ENCODE data around the gene KSR1. TPM values are rescaled to one million over a fixed set of nuclear protein-coding genes. Genes with fewer than 3 reads are reported as not detected.
"Not testable (repeated sequence)": the region's sequence is repeated elsewhere in the genome, so short reads cannot be mapped to it uniquely, and the experiment has no call there.

Gene KSR1
- total and polyA plus RNA-seq, 4 donors = 19.0 to 75.7 (median 42.6) TPM

DNA sequence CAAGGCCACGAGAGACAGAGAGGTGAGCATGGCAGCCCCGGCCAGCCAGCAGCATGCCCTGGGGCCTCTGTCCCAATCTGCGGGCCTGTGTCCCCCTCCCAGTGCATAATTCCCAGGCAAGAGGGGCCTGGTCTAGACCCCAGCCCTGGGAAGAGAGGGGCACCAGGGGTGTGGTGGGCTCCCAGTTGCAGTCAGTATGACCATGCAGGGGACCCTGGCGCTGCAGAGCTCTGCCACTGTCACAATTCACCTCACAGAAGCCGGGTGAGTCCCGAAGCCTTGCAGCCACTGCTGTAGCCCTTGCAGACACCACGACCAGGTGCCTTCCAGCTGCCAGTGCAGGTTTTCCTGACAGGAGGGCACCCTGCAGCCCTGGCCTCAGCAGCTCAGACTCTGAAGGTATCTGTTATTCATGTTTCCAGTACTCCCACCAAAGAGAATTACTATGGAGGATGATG lies 25.8 kb upstream of the KSR1 start:
- DNase-seq = no peak
- no peaks in the 10 kb centered on the region for H3K27me3 ChIP-seq (ENCODE audit: control insufficient read depth in 1 of 2, insufficient read depth in 2 of 2, low read length in 1 of 2)
- no peaks in the 10 kb centered on the region for H3K9me3 ChIP-seq (ENCODE audit: control insufficient read depth, low read length)
- no peak overlapping the region for H3K4me3 ChIP-seq (ENCODE audit: low read length in 2 of 2)
- H3K36me3 ChIP-seq (ENCODE audit: control insufficient read depth in 1 of 2, insufficient read depth in 2 of 2, low read length in 1 of 2) = no peaks in the 10 kb centered on the region
- intact Hi-C loops (cut with DNase I) = loop anchor here in 1 of 2 donors (2.0 kb wide), 1 partner anchor 76 kb away; no protein-coding TSS in a partner anchor
- no peak for ATAC-seq (ENCODE audit: low FRiP score)
- no peak overlapping the region for H3K27ac ChIP-seq (ENCODE audit: low read depth in 1 of 2, low read length in 2 of 2)
- WGBS, 2 donors = 82 to 85% methylated on average over 7 of the region's 7 CpGs
- H3K4me1 ChIP-seq (ENCODE audit: control insufficient read depth in 1 of 2, insufficient read depth in 2 of 2, low read length in 2 of 2) = no peaks in the 10 kb centered on the region

DNA sequence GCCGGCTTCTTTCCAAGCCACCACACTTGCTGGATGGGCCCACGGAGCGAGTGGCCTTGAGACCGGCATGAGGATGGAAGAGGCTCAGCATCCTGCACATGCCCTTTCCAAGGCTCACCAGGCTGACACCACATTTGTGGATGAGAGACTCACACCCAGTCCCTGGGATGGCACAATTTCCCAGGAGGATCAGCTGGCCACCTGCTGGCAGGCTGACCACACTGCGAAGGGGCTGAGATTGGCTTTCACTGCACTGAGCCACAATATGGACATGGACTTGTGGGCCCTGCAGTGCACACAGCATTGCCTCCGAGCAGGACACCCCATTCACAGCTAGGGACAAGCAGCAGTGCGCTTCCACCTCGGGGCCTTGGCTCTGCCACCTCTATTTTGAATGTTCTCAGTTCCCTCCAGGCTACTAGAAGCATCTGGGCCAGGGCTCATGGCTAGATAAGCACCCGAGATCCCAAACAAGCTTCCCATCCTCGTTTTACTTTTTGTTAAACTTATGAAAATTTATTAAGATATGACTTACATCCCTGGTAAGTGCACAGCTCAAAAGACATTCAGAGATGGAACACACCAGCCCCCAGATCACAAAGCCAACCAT lies 25.3 kb upstream of the KSR1 start:
- H3K36me3 ChIP-seq (ENCODE audit: control insufficient read depth in 1 of 2, insufficient read depth in 2 of 2, low read length in 1 of 2) = no peaks in the 10 kb centered on the region
- WGBS, 2 donors = 81 to 83% methylated on average over 10 of the region's 10 CpGs
- no peaks in the 10 kb centered on the region for H3K27me3 ChIP-seq (ENCODE audit: control insufficient read depth in 1 of 2, insufficient read depth in 2 of 2, low read length in 1 of 2)
- ATAC-seq (ENCODE audit: low FRiP score) (peak; percentile 33), DNase-seq (peak; percentile 64 to 76)
- intact Hi-C loops (cut with DNase I) = loop anchor here in 1 of 2 donors (2.0 kb wide), 1 partner anchor 76 kb away; no protein-coding TSS in a partner anchor
- H3K9me3 ChIP-seq (ENCODE audit: control insufficient read depth, low read length) = no peaks in the 10 kb centered on the region
- H3K4me1 ChIP-seq (ENCODE audit: control insufficient read depth in 1 of 2, insufficient read depth in 2 of 2, low read length in 2 of 2) = no peaks in the 10 kb centered on the region
- no peak overlapping the region for H3K4me3 ChIP-seq (ENCODE audit: low read length in 2 of 2)
- no peak overlapping the region for H3K27ac ChIP-seq (ENCODE audit: low read depth in 1 of 2, low read length in 2 of 2)

DNA sequence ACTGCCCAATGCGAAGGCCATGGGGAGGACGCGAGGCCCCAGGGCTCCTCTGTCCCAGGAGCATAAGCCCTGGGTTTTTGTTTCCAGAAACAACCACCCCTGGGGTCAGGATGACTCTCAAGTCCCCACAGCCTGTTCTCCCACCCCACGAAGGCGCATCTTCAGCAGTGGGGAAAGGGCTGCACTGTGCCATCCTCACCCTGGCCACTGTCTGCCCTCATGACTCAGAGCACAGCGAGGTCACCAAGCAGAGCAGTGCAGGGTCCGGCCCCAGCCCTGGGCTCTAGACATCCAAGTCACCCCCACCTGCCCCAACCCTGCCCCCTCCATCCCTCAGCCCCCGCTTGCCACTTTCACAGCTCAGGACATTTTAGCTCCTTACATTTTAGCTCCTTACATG lies 22.7 kb upstream of the KSR1 start:
- 81 to 90% methylated on average over 8 of the region's 8 CpGs for WGBS, 2 donors
- Histone ChIP-seq H3K4me3 (ENCODE audit: low read length in 2 of 2) (no peak overlapping the region), H3K27me3 (ENCODE audit: control insufficient read depth in 1 of 2, insufficient read depth in 2 of 2, low read length in 1 of 2) (no peaks in the 10 kb centered on the region), H3K36me3 (ENCODE audit: control insufficient read depth in 1 of 2, insufficient read depth in 2 of 2, low read length in 1 of 2) (no peaks in the 10 kb centered on the region), H3K27ac (ENCODE audit: low read depth in 1 of 2, low read length in 2 of 2) (no peak overlapping the region), H3K9me3 (ENCODE audit: control insufficient read depth, low read length) (no peaks in the 10 kb centered on the region), H3K4me1 (ENCODE audit: control insufficient read depth in 1 of 2, insufficient read depth in 2 of 2, low read length in 2 of 2) (no peaks in the 10 kb centered on the region)
- intact Hi-C loops (cut with DNase I) = no loop called here
- peak in 1 of 2 donors; percentile 61 for DNase-seq
- ATAC-seq (ENCODE audit: low FRiP score) = no peak

DNA sequence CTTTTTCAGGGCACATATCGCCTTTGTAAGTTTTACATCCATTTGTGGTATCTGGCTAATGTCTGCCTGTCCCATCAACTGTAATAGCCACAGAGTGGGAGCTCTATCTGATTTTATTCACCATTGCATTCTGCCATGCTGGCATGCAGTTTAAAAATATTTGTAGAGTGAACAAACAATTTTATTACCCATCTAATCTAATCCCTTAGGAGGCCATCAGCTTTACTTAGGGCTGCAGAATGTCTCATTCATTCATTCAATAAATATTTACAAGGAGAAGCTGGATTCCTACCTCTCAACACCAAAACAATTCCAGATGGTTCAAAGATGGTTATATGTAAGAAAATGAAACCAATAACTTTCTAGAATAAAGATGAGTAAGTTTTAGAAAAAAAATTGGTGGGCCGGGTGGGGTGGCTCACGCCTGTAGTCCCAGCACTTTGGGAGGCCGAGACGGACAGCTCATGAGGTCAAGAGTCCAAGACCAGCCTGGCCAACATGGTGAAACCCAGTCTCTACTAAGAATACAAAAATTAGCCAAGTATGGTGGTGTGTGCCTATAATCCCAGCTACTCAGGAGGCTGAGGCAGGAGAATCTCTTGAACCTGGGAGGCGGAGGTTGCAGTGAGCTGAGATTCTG lies 20.7 kb upstream of the KSR1 start:
- H3K4me1 ChIP-seq (ENCODE audit: control insufficient read depth in 1 of 2, insufficient read depth in 2 of 2, low read length in 2 of 2); H3K27ac ChIP-seq (ENCODE audit: low read depth in 1 of 2, low read length in 2 of 2); H3K36me3 ChIP-seq (ENCODE audit: control insufficient read depth in 1 of 2, insufficient read depth in 2 of 2, low read length in 1 of 2); ATAC-seq (ENCODE audit: low FRiP score); H3K4me3 ChIP-seq (ENCODE audit: low read length in 2 of 2); intact Hi-C loops (cut with DNase I); H3K9me3 ChIP-seq (ENCODE audit: control insufficient read depth, low read length); H3K27me3 ChIP-seq (ENCODE audit: control insufficient read depth in 1 of 2, insufficient read depth in 2 of 2, low read length in 1 of 2): not testable (repeated sequence)
- WGBS, 2 donors = 96 to 97% methylated on average over 6 of the region's 6 CpGs
- peak in 1 of 2 donors; percentile 37 for DNase-seq

DNA sequence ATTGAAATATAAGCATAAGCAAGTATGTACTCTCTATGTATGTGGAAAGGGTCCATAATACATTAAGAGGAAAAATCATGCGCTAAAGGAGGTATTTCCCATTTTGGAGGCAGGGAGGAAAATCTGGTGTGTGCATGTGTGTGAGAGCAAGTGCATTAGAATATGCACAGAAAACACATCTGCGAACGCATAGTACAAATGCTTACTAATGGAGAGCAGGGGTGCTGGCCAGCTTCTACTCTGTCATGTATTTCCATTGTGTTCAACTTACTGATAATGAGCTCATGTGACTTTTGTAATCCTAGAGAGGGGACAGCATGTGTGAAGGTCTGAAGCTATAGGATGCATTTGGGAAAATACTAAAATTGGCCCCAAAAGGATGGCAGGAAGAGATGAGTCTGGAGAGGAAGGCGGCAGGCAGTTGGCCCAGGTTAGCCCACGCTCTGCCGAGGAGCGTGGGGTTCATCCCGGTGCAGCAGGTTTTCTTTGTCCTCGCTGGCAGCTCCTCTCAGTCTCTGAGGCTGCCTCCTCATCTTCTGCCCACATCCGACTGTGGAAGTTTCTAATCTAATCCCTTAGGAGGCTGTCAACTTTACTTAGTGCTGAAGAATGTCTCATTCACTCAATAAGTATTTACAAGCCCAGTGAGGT lies 17.8 kb upstream of the KSR1 start:
- intact Hi-C loops (cut with DNase I) = no loop called here

DNA sequence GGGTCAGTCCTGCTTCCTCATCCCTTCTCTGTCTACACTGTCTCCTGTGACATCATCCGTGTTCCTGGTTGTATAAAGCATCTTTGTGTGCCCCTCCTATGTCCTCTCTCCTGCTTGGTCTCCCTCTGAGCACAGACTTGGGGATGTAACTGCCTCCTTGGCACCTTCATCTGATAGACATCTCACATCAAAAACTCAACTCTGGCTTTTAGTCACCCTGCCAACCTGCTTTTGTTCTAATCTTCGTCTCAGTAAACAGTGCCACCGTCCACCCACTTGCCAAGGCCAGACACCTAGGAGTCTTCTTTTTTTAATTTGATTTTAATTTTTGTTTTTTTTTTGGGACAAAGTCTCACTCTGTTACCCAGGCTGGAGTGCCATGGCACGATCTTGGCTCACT lies 16.9 kb upstream of the KSR1 start:
- no peak for ATAC-seq (ENCODE audit: low FRiP score)
- no peak overlapping the region for H3K27ac ChIP-seq (ENCODE audit: low read depth in 1 of 2, low read length in 2 of 2)
- H3K36me3 ChIP-seq (ENCODE audit: control insufficient read depth in 1 of 2, insufficient read depth in 2 of 2, low read length in 1 of 2) = no peaks in the 10 kb centered on the region
- DNase-seq = peak in 1 of 2 donors; percentile 3
- no peaks in the 10 kb centered on the region for H3K9me3 ChIP-seq (ENCODE audit: control insufficient read depth, low read length)
- no peaks in the 10 kb centered on the region for H3K4me1 ChIP-seq (ENCODE audit: control insufficient read depth in 1 of 2, insufficient read depth in 2 of 2, low read length in 2 of 2)
- WGBS, 2 donors = 71 to 82% methylated on average over 4 of the region's 4 CpGs
- intact Hi-C loops (cut with DNase I) = no loop called here
- no peak overlapping the region for H3K4me3 ChIP-seq (ENCODE audit: low read length in 2 of 2)
- H3K27me3 ChIP-seq (ENCODE audit: control insufficient read depth in 1 of 2, insufficient read depth in 2 of 2, low read length in 1 of 2) = peaks cover 0 to 2% of the 10 kb centered on the region in 2 donors

More for the DNA sequence above, 17.8 kb upstream of the KSR1 start:
- Histone ChIP-seq H3K4me3 (ENCODE audit: low read length in 2 of 2) (no peak overlapping the region), H3K36me3 (ENCODE audit: control insufficient read depth in 1 of 2, insufficient read depth in 2 of 2, low read length in 1 of 2) (no peaks in the 10 kb centered on the region), H3K27me3 (ENCODE audit: control insufficient read depth in 1 of 2, insufficient read depth in 2 of 2, low read length in 1 of 2) (peaks cover 0 to 2% of the 10 kb centered on the region in 2 donors), H3K4me1 (ENCODE audit: control insufficient read depth in 1 of 2, insufficient read depth in 2 of 2, low read length in 2 of 2) (no peaks in the 10 kb centered on the region), H3K9me3 (ENCODE audit: control insufficient read depth, low read length) (no peaks in the 10 kb centered on the region), H3K27ac (ENCODE audit: low read depth in 1 of 2, low read length in 2 of 2) (no peak overlapping the region)
- peak in 1 of 2 donors; percentile 10 for DNase-seq
- ATAC-seq (ENCODE audit: low FRiP score) = no peak
- WGBS, 2 donors = 87 to 90% methylated on average over 10 of the region's 10 CpGs

DNA sequence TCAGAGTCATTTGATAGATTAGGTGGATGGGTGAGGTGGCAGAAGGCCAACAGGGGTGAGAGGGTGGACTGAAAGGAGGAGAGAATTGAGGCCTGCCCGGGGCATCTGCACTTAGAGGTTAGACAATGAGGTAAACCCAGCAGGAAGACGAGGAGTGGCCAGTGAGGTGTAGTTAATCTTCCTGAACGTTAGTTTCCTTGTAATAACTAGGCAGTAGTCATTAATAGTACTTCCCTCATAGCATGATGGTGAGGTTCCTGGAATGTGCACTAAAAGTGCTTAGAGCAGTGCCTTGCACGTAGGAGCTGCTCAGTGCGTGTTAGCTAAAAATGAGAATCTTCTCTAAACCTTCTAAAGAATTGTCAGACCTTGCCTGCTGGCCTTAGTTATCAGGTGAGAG lies 13.5 kb upstream of the KSR1 start:
- Histone ChIP-seq H3K4me1 (ENCODE audit: control insufficient read depth in 1 of 2, insufficient read depth in 2 of 2, low read length in 2 of 2) (no peaks in the 10 kb centered on the region), H3K27me3 (ENCODE audit: control insufficient read depth in 1 of 2, insufficient read depth in 2 of 2, low read length in 1 of 2) (peaks cover 0 to 2% of the 10 kb centered on the region in 2 donors), H3K4me3 (ENCODE audit: low read length in 2 of 2) (no peak overlapping the region), H3K9me3 (ENCODE audit: control insufficient read depth, low read length) (no peaks in the 10 kb centered on the region), H3K36me3 (ENCODE audit: control insufficient read depth in 1 of 2, insufficient read depth in 2 of 2, low read length in 1 of 2) (no peaks in the 10 kb centered on the region), H3K27ac (ENCODE audit: low read depth in 1 of 2, low read length in 2 of 2) (no peak overlapping the region)
- ATAC-seq (ENCODE audit: low FRiP score) = no peak
- 43 to 60% methylated on average over 5 of the region's 5 CpGs for WGBS, 2 donors
- DNase-seq = peak in 1 of 2 donors; percentile 9
- intact Hi-C loops (cut with DNase I) = no loop called here

DNA sequence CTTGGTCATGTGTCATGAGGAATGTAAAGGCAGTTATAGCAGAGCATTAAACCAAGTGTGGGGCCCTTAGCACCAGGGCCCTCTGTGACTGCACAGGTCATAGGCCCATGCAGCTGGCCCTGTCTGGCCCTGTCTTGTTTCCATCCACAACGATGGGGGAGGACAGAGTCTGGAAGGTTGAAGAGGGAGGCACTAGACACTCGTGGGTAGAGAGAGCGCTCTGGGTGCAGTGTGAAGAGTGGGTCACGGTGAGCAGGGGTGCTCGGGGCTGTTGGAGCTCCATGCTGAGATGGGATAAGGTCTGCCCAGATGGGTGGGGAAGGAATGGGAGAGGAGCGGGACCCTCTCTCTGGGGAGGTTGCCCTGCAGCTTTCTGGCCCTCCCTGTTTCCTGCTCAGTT lies 12.8 kb upstream of the KSR1 start:
- Histone ChIP-seq H3K27me3 (ENCODE audit: control insufficient read depth in 1 of 2, insufficient read depth in 2 of 2, low read length in 1 of 2) (peaks cover 0 to 2% of the 10 kb centered on the region in 2 donors), H3K4me3 (ENCODE audit: low read length in 2 of 2) (no peak overlapping the region), H3K9me3 (ENCODE audit: control insufficient read depth, low read length) (no peaks in the 10 kb centered on the region), H3K4me1 (ENCODE audit: control insufficient read depth in 1 of 2, insufficient read depth in 2 of 2, low read length in 2 of 2) (no peaks in the 10 kb centered on the region), H3K36me3 (ENCODE audit: control insufficient read depth in 1 of 2, insufficient read depth in 2 of 2, low read length in 1 of 2) (no peaks in the 10 kb centered on the region), H3K27ac (ENCODE audit: low read depth in 1 of 2, low read length in 2 of 2) (no peak overlapping the region)
- peak in 1 of 2 donors; percentile 51 for DNase-seq
- no peak for ATAC-seq (ENCODE audit: low FRiP score)
- WGBS, 2 donors = 92 to 94% methylated on average over 6 of the region's 6 CpGs
- intact Hi-C loops (cut with DNase I) = no loop called here

Measured in aorta (tissue), 5 donors.